ENCODE data around the gene ADAMTS12. TPM values are rescaled to one million over a fixed set of nuclear protein-coding genes. Genes with fewer than 3 reads are reported as not detected.

The ADAMTS12 gene
- total RNA-seq, 1 donor from 2014 or later: 10.4 TPM

- TF ChIP-seq, protein P1, sequence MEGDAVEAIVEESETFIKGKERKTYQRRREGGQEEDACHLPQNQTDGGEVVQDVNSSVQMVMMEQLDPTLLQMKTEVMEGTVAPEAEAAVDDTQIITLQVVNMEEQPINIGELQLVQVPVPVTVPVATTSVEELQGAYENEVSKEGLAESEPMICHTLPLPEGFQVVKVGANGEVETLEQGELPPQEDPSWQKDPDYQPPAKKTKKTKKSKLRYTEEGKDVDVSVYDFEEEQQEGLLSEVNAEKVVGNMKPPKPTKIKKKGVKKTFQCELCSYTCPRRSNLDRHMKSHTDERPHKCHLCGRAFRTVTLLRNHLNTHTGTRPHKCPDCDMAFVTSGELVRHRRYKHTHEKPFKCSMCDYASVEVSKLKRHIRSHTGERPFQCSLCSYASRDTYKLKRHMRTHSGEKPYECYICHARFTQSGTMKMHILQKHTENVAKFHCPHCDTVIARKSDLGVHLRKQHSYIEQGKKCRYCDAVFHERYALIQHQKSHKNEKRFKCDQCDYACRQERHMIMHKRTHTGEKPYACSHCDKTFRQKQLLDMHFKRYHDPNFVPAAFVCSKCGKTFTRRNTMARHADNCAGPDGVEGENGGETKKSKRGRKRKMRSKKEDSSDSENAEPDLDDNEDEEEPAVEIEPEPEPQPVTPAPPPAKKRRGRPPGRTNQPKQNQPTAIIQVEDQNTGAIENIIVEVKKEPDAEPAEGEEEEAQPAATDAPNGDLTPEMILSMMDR (conservative IDR thresholded peaks at IDR 0.05): no peak
- DNase-seq (ENCODE audit: low read depth, low spot score): no peak
- Mint-ChIP-seq H3K27me3 (ENCODE audit: low read depth) (no peaks in the 10 kb centered on the region), H3K4me3 (no peak overlapping the region), H3K4me1 (peaks cover 13% of the 10 kb centered on the region), H3K9me3 (no peaks in the 10 kb centered on the region), H3K27ac (ENCODE audit: unreplicated experiment) (no peak overlapping the region), H3K36me3 (ENCODE audit: low read depth) (peaks cover 2% of the 10 kb centered on the region)
Measured at GRCh38 chr5:33737697-33738096, 154.1 kb downstream of the ADAMTS12 start.

- Mint-ChIP-seq H3K9me3 (no peaks in the 10 kb centered on the region), H3K27me3 (ENCODE audit: low read depth) (no peaks in the 10 kb centered on the region), H3K36me3 (ENCODE audit: low read depth) (peaks cover 2% of the 10 kb centered on the region), H3K4me3 (no peak overlapping the region), H3K4me1 (peaks cover 13% of the 10 kb centered on the region), H3K27ac (ENCODE audit: unreplicated experiment) (no peak overlapping the region)
- DNase-seq (ENCODE audit: low read depth, low spot score): no peak
- TF ChIP-seq, protein P1 (conservative IDR thresholded peaks at IDR 0.05): no peak
Measured at GRCh38 chr5:33737284-33737683, 154.5 kb downstream of the ADAMTS12 start.

DNA sequence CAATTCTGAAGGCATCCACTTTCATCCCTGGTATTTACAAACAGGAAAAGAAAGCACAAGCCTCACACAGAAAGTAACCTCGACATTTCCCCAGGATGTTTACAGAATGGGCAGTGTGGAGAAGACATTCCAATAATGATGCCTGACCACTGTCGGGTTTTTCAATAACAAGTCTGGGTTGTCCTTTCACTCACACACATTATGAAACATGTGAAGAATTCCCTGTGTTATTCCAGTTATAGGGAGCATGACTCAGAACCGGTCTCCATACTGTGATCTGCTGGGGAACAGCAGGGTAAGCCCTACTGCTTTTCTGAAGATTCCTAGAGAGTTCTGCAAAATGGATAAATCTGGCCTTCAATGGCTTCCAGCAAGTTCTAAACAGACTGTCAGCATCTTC lies 155.3 kb downstream of the ADAMTS12 start:
- peaks cover 2% of the 10 kb centered on the region for H3K36me3 Mint-ChIP-seq (ENCODE audit: low read depth)
- no peak for DNase-seq (ENCODE audit: low read depth, low spot score)
- H3K4me1 Mint-ChIP-seq: peaks cover 13% of the 10 kb centered on the region
- H3K4me3 Mint-ChIP-seq: no peak overlapping the region
- TF ChIP-seq, protein P1 (conservative IDR thresholded peaks at IDR 0.05): no peak
- no peaks in the 10 kb centered on the region for H3K9me3 Mint-ChIP-seq
- no peak overlapping the region for H3K27ac Mint-ChIP-seq (ENCODE audit: unreplicated experiment)
- no peaks in the 10 kb centered on the region for H3K27me3 Mint-ChIP-seq (ENCODE audit: low read depth)

DNA sequence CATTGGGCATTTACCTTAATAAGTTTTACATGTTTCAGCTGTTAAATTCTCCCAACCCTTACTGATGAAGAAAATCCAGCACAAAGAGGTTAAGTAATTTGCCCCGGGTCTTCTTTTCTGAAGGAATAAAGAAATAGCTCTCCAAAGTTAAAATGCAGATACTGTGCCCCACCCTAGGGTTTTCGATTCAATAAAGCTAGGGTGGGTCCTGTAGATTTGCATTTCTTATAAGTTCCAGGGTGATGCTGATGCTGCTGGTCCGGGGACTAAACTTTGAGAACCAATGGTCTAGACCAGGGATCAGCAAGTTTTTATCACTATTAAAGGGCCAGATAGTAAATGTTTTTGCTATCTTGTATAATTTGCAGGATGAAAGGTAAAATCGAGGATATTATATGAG lies 156.7 kb downstream of the ADAMTS12 start:
- Mint-ChIP-seq H3K36me3 (ENCODE audit: low read depth) (peaks cover 2% of the 10 kb centered on the region), H3K27ac (ENCODE audit: unreplicated experiment) (no peak overlapping the region), H3K4me3 (no peak overlapping the region), H3K9me3 (no peaks in the 10 kb centered on the region), H3K4me1 (peaks cover 13% of the 10 kb centered on the region), H3K27me3 (ENCODE audit: low read depth) (no peaks in the 10 kb centered on the region)
- DNase-seq (ENCODE audit: low read depth, low spot score): no peak
- TF ChIP-seq, protein P1 (conservative IDR thresholded peaks at IDR 0.05): no peak

DNA sequence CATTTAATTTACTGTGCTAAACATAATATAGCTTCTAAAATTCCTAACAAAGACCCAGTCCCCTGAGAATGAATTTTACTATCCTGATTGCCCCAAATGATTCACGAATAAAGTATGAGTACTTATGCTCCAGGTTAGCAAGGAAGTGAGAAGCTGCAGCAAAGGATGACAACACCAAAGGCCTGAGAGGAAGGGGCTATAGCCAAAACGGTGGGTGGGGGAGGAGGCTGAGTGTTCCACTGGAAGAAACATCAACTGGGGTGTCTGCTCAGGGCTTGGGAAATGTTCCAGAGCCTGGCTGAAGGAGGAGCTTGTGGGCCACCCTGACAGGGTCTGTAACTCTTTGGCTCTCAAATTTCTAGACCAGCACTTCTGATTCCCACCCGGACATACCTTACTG lies 157.3 kb downstream of the ADAMTS12 start:
- Mint-ChIP-seq H3K36me3 (ENCODE audit: low read depth) (peaks cover under 1% of the 10 kb centered on the region), H3K4me1 (peaks cover 13% of the 10 kb centered on the region), H3K27ac (ENCODE audit: unreplicated experiment) (no peak overlapping the region), H3K27me3 (ENCODE audit: low read depth) (no peaks in the 10 kb centered on the region), H3K9me3 (no peaks in the 10 kb centered on the region), H3K4me3 (no peak overlapping the region)
- TF ChIP-seq, protein P1 (conservative IDR thresholded peaks at IDR 0.05): no peak
- DNase-seq (ENCODE audit: low read depth, low spot score): no peak

- TF ChIP-seq, protein P1 (conservative IDR thresholded peaks at IDR 0.05): no peak
Measured at GRCh38 chr5:33733225-33733624, 158.6 kb downstream of the ADAMTS12 start.

More at GRCh38 chr5:33733225-33733624, 158.6 kb downstream of the ADAMTS12 start:
- Mint-ChIP-seq H3K36me3 (ENCODE audit: low read depth) (no peaks in the 10 kb centered on the region), H3K27me3 (ENCODE audit: low read depth) (no peaks in the 10 kb centered on the region), H3K9me3 (no peaks in the 10 kb centered on the region), H3K27ac (ENCODE audit: unreplicated experiment) (no peak overlapping the region), H3K4me3 (no peak overlapping the region), H3K4me1 (peaks cover 13% of the 10 kb centered on the region)
- no peak for DNase-seq (ENCODE audit: low read depth, low spot score)

All from neural crest cell (in vitro differentiated cells).